ENCODE results near the gene VCL.

VCL gene

DNA sequence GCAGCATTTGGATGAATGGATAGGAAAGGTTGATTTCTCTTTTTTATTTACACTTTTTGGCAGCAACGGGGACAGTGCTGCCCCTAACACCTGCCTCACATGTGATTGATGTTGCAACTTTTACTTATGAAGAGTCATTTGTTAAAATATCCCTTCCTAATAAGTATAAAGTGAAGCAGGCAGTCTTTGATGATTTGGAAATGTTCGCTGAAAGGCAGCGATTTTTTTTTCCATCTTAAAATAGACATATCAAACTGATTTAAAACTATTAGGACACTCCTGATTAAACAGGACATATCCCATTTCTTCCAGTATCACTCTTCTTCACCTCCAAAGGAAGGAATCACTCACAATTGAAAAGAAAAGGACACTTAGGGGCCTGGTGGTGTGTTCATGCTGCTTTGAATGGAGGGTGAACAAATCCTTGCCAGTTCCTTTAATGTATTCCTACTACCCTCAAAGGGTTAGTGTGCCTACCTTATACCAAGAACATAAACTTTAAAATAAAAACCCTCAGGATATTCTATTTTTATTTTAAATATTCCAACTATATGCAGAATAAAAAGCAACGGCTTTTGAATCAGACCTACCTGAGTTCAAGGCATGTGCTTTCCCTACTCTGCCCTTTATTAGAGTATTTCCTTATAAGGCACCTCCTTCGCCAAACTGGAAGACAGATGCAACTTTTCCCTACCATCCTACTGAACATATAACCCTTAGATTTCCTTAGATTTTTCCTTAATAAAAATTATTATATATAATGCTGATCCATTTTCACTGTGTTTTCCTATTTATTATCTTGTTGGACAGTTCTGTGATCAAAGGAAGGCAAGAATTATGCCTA is 154.2 kb downstream of the VCL start:
- Histone ChIP-seq H3K9me3 (ENCODE audit: control insufficient read depth, insufficient read depth, low read length) (no peaks in the 10 kb centered on the region), H3K27ac (ENCODE audit: low read depth, low read length) (peak overlapping the region; percentile 89), H3K27me3 (ENCODE audit: control insufficient read depth, insufficient read depth, low read length) (no peaks in the 10 kb centered on the region), H3K4me1 (ENCODE audit: control insufficient read depth, insufficient read depth, low read length) (peaks cover 16% of the 10 kb centered on the region), H3K36me3 (ENCODE audit: control insufficient read depth, insufficient read depth, low read length) (no peaks in the 10 kb centered on the region), H3K9ac (ENCODE audit: low read depth, low read length) (peak overlapping the region; percentile 88), H3K4me3 (ENCODE audit: low read depth, low read length) (peak overlapping the region; percentile 98)

DNA sequence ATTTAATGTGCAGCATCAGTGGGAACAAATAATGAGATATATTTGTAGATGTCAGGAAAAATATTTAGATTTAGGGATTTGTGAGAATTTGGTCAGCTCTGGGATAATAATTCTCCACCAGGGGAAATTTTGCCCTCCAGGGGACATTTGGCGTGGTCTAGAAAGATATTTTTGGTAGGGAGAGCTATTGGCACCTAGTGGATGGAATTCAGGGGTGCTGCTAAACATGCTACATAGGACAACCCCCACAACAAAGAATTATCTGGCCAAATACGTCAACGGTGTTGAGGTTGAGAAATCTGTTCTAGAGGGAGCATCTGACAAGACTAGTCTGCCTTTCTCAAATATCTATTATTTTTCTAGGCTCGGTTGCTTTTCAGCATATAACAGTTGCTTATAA is 155.2 kb downstream of the VCL start:
- Histone ChIP-seq H3K4me3 (ENCODE audit: low read depth, low read length) (peak overlapping the region; percentile 98; the same call in 1 of the 2 replicates), H3K36me3 (ENCODE audit: control insufficient read depth, insufficient read depth, low read length) (no peaks in the 10 kb centered on the region), H3K27me3 (ENCODE audit: control insufficient read depth, insufficient read depth, low read length) (no peaks in the 10 kb centered on the region), H3K9me3 (ENCODE audit: control insufficient read depth, insufficient read depth, low read length) (no peaks in the 10 kb centered on the region), H3K27ac (ENCODE audit: low read depth, low read length) (no peak overlapping the region), H3K9ac (ENCODE audit: low read depth, low read length) (no peak overlapping the region), H3K4me1 (ENCODE audit: control insufficient read depth, insufficient read depth, low read length) (peaks cover 16% of the 10 kb centered on the region)

DNA sequence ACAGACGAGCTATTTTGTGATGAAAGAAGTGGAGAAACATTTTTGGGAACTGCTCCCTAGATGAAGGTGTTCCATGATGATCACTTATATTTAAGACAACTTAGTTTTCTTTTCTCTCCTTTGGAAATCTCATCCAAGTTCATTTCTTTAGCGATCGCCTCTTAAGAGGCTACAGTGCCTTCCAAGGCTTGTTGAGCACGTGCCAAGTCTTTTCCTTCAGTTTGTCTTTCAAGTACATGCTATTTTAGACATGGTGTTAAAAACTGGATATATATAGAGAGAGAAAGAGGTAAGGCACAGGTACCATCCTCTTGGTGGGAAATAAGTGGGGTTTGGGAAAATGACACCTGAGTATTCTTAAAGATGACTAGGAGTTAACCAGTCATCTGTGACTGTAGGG is 155.8 kb downstream of the VCL start:
- H3K9me3 ChIP-seq (ENCODE audit: control insufficient read depth, insufficient read depth, low read length): no peaks in the 10 kb centered on the region
- no peaks in the 10 kb centered on the region for H3K36me3 ChIP-seq (ENCODE audit: control insufficient read depth, insufficient read depth, low read length)
- no peaks in the 10 kb centered on the region for H3K27me3 ChIP-seq (ENCODE audit: control insufficient read depth, insufficient read depth, low read length)
- no peak overlapping the region for H3K9ac ChIP-seq (ENCODE audit: low read depth, low read length)
- H3K4me3 ChIP-seq (ENCODE audit: low read depth, low read length): no peak overlapping the region
- H3K4me1 ChIP-seq (ENCODE audit: control insufficient read depth, insufficient read depth, low read length): peaks cover 16% of the 10 kb centered on the region
- H3K27ac ChIP-seq (ENCODE audit: low read depth, low read length): no peak overlapping the region

- Histone ChIP-seq H3K4me1 (ENCODE audit: control insufficient read depth, insufficient read depth, low read length) (peaks cover 11% of the 10 kb centered on the region), H3K27ac (ENCODE audit: low read depth, low read length) (no peak overlapping the region), H3K36me3 (ENCODE audit: control insufficient read depth, insufficient read depth, low read length) (no peaks in the 10 kb centered on the region), H3K9ac (ENCODE audit: low read depth, low read length) (no peak overlapping the region), H3K27me3 (ENCODE audit: control insufficient read depth, insufficient read depth, low read length) (no peaks in the 10 kb centered on the region), H3K4me3 (ENCODE audit: low read depth, low read length) (no peak overlapping the region), H3K9me3 (ENCODE audit: control insufficient read depth, insufficient read depth, low read length) (no peaks in the 10 kb centered on the region)
Observed at GRCh38 chr10:74156919-74157289, 159.0 kb downstream of the VCL start.

DNA sequence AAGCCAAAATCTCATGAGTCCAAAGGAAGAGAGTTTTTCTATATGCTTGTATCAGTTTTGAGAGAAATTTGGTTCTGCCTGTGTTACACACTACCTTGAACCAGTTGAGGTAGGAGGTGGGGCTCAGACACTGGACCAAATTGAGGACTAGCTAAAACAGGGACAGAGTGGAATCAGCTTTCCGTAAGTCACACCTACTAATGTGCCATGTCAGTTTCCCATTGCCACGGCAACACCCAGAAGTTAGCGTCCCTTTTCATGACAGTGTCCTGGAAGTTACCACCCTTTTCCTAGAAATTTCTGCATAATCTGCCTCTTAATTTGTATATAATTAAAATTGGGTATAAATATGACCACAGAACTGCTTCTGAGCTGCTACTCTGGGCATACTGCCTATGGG is 162.1 kb downstream of the VCL start:
- Histone ChIP-seq H3K4me1 (ENCODE audit: control insufficient read depth, insufficient read depth, low read length) (peaks cover 3% of the 10 kb centered on the region), H3K9me3 (ENCODE audit: control insufficient read depth, insufficient read depth, low read length) (no peaks in the 10 kb centered on the region), H3K4me3 (ENCODE audit: low read depth, low read length) (no peak overlapping the region), H3K9ac (ENCODE audit: low read depth, low read length) (no peak overlapping the region), H3K27me3 (ENCODE audit: control insufficient read depth, insufficient read depth, low read length) (no peaks in the 10 kb centered on the region), H3K27ac (ENCODE audit: low read depth, low read length) (no peak overlapping the region), H3K36me3 (ENCODE audit: control insufficient read depth, insufficient read depth, low read length) (no peaks in the 10 kb centered on the region)

GRCh38 chr10:74163319-74164068 is 165.6 kb downstream of the VCL start:
- Histone ChIP-seq H3K9ac (ENCODE audit: low read depth, low read length) (no peak overlapping the region), H3K27ac (ENCODE audit: low read depth, low read length) (no peak overlapping the region)

GRCh38 chr10:74164716-74165529 is 167.0 kb downstream of the VCL start:
- Histone ChIP-seq H3K4me1 (ENCODE audit: control insufficient read depth, insufficient read depth, low read length) (peaks cover 3% of the 10 kb centered on the region), H3K36me3 (ENCODE audit: control insufficient read depth, insufficient read depth, low read length) (no peaks in the 10 kb centered on the region), H3K27ac (ENCODE audit: low read depth, low read length) (no peak overlapping the region), H3K4me3 (ENCODE audit: low read depth, low read length) (no peak overlapping the region), H3K9ac (ENCODE audit: low read depth, low read length) (no peak overlapping the region), H3K9me3 (ENCODE audit: control insufficient read depth, insufficient read depth, low read length) (no peaks in the 10 kb centered on the region), H3K27me3 (ENCODE audit: control insufficient read depth, insufficient read depth, low read length) (no peaks in the 10 kb centered on the region)

More at GRCh38 chr10:74163319-74164068, 165.6 kb downstream of the VCL start:
- no peaks in the 10 kb centered on the region for H3K36me3 ChIP-seq (ENCODE audit: control insufficient read depth, insufficient read depth, low read length)
- no peak overlapping the region for H3K4me3 ChIP-seq (ENCODE audit: low read depth, low read length)
- no peaks in the 10 kb centered on the region for H3K27me3 ChIP-seq (ENCODE audit: control insufficient read depth, insufficient read depth, low read length)
- H3K4me1 ChIP-seq (ENCODE audit: control insufficient read depth, insufficient read depth, low read length): peaks cover 3% of the 10 kb centered on the region
- no peaks in the 10 kb centered on the region for H3K9me3 ChIP-seq (ENCODE audit: control insufficient read depth, insufficient read depth, low read length)

DNA sequence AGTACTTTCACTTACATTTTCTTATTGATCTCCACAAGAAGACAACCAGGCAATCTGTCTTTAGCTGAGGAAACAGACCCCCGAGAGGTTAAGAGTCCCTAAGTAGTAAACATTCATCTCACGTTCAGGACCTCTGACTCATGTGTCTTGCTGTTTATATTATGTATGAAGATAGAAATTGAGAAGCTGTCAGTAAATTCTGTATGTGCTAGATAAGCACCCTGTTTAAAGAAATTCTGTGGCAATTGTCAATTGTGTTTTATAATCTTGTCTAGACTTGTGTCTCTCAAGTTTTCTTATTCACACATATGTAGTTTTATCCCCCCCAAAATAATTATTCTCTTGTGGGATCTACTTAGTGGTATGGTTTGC is 167.6 kb downstream of the VCL start:
- Histone ChIP-seq H3K36me3 (ENCODE audit: control insufficient read depth, insufficient read depth, low read length) (no peaks in the 10 kb centered on the region), H3K4me1 (ENCODE audit: control insufficient read depth, insufficient read depth, low read length) (peaks cover 3% of the 10 kb centered on the region; the same call in 1 of the 2 replicates), H3K27ac (ENCODE audit: low read depth, low read length) (no peak overlapping the region), H3K9me3 (ENCODE audit: control insufficient read depth, insufficient read depth, low read length) (no peaks in the 10 kb centered on the region), H3K4me3 (ENCODE audit: low read depth, low read length) (no peak overlapping the region), H3K9ac (ENCODE audit: low read depth, low read length) (no peak overlapping the region), H3K27me3 (ENCODE audit: control insufficient read depth, insufficient read depth, low read length) (no peaks in the 10 kb centered on the region)

DNA sequence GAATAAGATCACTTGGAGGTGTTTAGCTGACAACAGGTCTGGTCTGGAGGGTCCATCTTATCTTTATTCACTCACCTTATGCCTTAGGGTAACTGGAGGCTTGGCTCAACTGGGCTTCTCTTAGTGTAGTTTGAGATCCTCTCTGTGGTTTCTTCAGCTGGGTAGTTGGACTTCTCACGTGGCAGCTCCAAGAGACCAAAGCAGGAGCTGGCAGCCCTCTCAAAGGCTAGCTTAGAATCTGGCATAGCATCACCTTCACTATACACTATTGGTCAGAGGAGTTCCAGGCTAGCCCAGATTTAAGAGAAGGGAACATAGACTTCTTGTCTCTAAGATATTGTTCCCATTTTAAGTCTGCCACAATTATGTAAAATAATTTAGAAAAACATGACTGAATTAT is 169.5 kb downstream of the VCL start:
- Histone ChIP-seq H3K9ac (ENCODE audit: low read depth, low read length) (no peak overlapping the region), H3K27me3 (ENCODE audit: control insufficient read depth, insufficient read depth, low read length) (no peaks in the 10 kb centered on the region), H3K36me3 (ENCODE audit: control insufficient read depth, insufficient read depth, low read length) (no peaks in the 10 kb centered on the region), H3K4me1 (ENCODE audit: control insufficient read depth, insufficient read depth, low read length) (peaks cover 3% of the 10 kb centered on the region; the same call in 1 of the 2 replicates), H3K4me3 (ENCODE audit: low read depth, low read length) (no peak overlapping the region), H3K9me3 (ENCODE audit: control insufficient read depth, insufficient read depth, low read length) (no peaks in the 10 kb centered on the region), H3K27ac (ENCODE audit: low read depth, low read length) (no peak overlapping the region)

All from HUES48 (cell line).